AG20443 (cell line): ENCODE measurements around the gene SHISA5.
"Not testable (repeated sequence)": the region's sequence is repeated elsewhere in the genome, so short reads cannot be mapped to it uniquely, and the experiment has no call there.

Experiments used
- DNase-seq: peaks from one replicate; pipeline ENCODE4 v3.0.0; 2012; ENCODE audit warnings: low spot score, mixed read lengths

The SHISA5 gene

DNA sequence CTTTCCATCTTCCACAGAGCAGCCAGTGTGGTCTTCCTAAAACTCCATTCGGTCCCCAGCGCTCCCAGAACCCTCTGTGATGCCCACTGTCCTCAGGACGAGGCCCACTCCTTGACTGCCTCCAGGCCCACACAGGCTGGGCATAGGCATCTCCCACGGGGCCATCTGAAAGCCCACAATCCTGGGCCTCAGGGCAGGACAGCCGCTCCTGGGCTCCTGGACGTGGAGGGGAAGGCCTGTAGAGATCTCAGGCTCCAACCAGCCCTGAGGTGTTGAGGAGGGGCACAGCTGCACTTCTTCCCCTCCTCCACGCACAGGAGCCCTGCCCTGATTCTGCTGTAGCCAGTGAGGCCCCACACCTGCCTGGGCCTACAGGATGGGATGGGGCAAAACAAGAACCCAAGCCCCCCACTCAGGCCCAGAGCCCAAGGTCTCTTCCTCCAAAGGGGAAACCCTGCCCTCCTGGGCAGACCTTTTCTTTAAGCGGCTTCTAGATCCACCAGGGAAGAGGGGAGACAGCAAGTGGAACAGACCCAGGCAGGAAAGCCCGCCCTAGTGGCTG lies 25.9 kb downstream of the SHISA5 start:
- DNase-seq: peak; percentile 3

DNA sequence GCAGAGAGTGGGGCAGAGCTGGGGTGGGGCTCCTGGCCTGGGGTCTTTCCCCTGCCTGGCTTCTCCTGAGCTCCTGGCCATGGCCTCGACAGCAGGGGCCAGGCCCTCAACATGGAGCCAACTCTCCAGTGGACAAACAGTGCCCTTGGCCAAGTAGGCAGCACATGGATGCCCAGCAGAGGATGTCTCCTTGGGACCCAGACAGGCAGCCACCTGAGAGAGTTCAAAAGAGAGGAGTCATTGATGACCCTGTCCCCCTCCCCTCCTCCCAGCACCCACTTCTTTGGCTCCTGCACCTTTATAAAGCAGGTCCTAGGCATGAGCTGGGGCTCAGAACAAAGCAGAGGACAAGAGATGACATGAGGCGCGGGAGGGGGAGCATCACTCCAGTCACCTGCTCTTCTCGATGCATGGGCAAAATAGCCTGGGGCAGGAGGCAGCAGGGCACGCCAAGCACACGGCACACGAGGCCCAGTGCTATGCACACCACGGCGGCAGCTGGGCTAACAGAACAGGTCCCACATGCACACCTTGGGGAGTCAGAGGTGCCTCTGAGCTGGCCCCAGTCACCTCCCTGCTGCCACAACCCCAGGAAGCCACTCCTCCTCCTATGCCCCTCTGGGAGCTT lies 27.4 kb downstream of the SHISA5 start:
- no peak for DNase-seq

DNA sequence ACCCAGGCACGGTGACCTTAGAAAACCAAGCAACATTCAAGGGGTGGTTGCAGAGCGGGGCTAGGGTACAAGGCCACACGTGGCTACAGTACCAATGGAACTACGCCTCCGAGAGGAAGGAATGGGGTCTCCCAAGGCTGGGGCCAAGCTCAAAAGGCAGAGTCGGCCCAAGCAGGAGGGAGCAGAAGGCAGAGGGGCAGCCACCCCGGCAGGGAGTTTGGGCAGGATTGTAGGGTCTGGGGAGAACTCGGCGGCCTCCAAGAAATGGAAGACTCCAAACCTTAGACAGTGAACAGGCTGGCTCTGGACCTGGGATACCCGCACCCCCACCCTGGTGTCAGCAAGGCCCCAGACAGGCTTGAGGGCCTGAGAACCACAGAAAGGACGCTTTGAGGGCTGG lies 28.8 kb downstream of the SHISA5 start:
- no peak for DNase-seq

DNA sequence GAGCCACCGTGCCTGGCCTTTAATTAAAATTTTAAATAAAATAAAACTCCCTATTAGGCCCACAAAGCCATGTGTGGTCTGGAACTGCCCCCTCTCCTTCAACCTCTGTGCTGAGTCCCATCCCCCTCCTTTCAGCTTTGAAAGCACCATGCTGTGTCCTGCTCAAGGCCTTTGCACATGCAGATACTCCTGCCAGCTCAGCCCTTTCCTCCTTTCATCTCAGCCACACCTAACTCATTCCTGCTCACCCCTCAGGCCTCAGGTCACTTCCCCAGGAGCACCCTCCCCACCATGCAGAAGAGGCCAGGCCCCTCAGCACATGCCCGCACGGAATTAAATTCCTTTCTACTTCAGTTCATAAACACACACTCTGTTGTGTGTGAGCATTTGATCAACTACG lies 29.4 kb downstream of the SHISA5 start:
- no peak for DNase-seq

DNA sequence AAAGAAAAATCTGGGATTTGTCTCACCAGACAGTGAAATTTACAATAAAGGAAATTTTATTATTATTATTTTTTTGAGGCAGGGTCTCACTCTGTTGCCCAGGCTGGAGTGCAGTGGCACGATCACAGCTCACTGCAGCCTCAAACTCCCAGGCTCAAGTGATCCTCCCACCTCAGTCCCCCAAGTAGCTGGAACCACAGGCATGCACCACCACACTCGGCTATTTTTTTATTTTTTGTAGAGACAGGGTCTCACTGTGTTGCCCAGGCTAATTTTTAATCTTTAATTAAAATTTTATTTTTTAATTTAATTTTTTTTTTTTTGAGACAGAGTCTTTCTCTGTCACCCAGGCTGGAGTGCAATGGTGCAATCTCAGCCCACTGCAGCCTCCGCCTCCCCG lies 29.9 kb downstream of the SHISA5 start:
- DNase-seq: not testable (repeated sequence)

DNA sequence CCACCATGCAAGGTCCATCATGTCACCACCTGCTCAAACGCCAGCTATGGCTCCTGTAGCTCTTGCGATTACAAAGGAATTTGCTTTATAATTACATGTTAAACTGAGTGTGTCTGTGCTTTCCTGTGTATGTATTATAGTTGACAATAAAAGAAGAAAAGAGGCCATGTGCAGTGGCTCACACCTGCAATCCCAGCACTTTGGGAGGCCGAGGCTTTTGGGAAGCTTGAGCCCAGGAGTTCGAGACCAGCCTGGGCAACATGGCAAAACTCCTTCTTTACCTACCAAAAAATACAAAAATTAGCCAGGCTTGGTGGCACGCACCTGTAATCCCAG lies 30.4 kb downstream of the SHISA5 start:
- no peak for DNase-seq

DNA sequence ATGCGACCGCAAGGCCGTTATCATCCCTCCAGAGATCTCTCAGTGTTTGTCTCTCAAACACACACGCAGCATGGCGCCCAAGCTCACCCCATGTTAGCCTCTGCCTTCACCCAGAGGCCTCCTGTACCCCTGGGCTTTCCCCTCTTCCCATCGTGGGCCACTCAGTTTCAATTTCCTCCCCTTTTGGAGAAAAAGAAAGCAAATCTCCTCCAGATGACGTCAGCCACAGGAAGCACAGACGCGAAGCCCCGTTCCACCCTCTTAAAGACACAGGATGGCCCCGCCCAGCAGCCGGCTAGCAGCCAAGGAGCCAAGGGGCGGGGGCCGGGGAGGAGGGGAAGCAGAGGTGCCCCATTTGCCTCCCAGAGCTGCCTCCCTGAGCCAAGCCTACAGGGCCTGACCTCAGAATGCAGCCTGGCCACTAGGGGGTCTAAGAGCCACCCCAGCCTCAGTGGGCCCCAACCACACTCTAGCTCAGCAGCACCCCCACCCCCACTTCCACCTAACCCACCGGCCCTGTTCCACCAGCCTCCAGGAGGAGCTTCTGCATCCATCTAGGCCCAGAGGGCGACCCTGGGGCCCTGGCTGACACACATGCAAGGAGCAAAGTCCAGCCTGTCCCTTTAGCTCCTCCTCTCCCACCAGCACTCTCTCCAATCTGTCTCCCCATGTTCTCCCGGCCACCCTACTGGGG lies 30.9 kb downstream of the SHISA5 start:
- peak; percentile 95 for DNase-seq

DNA sequence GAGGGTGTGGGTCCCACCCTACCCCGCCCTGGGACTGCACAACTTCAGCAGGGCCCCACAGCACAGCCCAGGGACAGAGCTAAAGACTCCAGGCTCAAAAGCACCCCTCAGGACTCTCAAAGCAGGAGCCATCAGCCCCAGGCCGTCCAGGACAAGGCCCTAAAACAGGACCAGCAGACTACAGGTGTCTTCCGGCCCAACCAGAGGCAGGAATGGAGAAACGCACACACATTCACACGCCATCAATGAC lies 31.4 kb downstream of the SHISA5 start:
- no peak for DNase-seq

DNA sequence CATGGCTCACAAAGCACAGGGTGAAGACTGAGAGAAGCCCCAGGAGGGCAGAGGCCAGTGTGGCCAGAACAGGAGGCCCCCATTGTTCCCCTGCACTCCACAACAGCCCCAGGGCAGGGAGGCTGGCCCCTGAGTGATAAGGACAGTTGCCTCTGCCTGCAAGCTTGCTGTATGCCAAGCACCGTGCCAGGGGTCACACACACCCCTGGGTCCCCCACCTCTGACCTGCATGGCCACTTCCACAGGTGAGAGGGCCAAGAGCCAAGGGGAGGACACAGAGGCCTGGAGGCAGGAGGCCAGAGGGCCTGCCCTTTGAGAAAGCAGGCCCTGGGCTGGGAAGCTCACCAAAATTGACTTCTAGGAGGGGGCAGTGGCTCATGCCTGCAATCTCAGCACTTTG lies 33.7 kb downstream of the SHISA5 start:
- no peak for DNase-seq

DNA sequence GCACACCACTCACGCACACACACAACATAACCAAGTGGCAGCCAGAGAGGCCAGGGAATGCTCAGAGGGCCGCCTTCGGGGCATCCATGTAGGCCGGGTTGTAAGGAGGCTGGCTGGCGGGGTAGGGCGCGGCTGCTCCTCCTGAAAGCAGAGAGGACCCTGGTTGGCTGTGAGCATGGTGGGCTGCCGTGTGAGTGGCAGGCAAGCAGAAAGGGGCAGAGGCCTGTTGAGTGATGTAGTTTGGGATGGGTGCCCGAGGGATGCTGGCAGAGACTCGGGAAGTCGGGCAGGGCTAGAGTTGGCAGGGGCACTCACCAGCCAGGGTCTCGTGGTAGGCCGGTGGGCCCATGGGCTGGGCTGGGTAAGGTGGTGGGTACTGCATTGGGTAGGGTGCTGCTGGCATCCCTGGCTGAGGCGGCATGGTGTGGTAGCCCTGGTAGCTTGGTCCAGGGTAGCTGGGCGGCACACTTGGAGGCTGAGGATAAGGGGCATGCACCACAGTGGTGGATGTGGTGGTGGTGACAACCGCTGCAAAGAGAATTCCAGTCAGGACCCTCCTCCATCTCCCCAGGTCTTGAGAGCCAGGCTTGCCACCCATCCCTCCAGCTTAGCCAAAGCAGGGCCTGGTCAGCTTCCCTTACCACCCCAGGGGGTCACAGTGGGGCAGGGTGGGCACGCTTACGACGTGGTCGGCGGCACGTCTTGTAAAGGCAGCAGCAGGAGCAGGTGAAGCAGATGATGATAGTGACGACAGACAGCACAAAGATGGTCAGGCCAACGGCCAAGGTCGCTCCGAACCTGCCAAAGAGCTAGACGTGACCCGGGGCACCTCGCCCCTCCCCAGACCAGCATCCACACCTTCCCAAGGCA lies 34.7 kb downstream of the SHISA5 start:
- DNase-seq: no peak

DNA sequence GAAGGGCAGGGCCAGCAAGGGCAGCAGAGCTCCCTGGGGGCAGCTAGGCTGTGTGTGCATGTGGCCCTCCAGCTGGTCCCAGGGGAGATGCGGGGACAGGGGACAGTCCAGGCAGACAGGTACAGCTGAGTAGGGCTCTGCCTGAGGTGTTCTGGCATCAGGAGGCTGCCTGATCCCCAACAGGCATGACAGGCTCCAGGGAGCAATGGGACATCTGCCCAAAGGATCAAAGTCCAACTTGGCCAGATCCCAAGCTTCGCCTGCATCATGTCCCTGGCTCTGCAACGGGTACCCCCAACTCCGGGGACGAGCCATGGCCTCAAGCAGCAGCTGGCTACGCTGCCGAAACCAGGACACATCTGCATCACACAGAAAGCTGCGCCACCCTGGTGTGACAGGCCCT lies 35.6 kb downstream of the SHISA5 start:
- DNase-seq: no peak

DNA sequence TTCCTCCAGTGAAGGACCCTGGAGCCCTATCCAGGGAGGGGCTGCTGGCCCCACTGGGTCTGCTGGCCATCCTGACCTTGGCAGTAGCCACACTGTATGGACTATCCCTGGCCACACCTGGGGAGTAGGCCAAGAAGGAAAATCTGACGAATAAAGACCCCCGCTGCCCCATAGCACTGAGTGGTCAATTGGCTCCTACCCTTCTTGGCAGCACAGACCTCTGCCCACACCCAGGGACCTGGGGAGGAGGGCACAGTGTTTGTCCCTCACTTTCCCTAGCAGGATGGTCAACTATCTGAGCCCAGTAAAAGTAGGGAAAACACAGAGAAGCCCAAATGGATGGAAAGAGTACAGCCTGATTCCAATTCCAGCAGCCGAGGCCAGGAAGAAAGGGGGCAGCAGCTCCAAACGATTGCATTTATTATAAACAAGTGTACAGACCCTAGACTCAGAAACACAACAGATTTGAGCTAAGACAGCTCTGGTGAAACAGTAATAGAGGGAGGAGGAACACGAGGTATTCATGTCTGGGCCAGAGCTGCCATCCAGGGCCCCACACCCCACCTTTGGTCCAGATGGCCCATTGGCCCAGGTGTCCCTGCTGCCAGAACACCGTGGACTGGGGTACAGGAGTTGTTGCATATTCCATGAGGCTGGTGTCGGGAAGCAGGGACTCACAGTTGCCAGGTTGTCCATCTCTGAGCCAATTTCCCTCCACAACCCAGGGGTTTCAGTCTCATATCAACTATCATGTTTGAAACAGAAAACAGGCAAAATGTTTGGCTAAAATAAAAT lies 36.3 kb downstream of the SHISA5 start:
- no peak for DNase-seq

DNA sequence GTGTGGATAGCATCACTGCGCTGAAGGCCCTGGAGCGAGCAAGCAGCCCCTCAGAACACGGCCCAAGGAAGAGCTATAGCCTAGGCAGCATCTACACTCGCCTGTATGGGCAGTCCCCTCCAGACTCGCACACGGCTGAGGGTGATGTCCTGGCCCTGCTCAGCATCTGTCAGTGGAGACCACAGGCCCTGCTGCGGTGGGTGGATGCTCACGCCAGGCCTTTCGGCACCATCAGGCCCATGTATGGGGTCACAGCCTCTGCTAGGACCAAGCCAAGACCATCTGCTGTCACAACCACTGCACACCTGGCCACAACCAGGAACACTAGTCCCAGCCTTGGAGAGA lies 36.9 kb downstream of the SHISA5 start:
- no peak for DNase-seq

DNA sequence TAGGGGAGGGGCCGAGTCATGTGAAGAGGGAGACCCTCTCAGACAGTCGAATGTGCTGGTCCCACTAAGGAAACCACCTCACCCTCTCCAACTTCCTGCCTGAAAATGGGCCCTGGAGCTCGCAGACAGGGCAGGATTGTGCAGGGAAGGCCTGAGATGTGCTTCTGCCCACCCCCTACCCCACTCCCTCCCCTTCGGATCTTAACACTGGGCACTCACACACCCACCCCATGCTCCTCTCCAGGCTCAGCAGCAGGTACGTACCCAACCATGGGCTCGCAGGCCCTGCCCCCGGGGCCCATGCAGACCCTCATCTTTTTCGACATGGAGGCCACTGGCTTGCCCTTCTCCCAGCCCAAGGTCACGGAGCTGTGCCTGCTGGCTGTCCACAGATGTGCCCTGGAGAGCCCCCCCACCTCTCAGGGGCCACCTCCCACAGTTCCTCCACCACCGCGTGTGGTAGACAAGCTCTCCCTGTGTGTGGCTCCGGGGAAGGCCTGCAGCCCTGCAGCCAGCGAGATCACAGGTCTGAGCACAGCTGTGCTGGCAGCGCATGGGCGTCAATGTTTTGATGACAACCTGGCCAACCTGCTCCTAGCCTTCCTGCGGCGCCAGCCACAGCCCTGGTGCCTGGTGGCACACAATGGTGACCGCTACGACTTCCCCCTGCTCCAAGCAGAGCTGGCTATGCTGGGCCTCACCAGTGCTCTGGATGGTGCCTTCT lies 37.4 kb downstream of the SHISA5 start:
- DNase-seq: peak; percentile 24

DNA sequence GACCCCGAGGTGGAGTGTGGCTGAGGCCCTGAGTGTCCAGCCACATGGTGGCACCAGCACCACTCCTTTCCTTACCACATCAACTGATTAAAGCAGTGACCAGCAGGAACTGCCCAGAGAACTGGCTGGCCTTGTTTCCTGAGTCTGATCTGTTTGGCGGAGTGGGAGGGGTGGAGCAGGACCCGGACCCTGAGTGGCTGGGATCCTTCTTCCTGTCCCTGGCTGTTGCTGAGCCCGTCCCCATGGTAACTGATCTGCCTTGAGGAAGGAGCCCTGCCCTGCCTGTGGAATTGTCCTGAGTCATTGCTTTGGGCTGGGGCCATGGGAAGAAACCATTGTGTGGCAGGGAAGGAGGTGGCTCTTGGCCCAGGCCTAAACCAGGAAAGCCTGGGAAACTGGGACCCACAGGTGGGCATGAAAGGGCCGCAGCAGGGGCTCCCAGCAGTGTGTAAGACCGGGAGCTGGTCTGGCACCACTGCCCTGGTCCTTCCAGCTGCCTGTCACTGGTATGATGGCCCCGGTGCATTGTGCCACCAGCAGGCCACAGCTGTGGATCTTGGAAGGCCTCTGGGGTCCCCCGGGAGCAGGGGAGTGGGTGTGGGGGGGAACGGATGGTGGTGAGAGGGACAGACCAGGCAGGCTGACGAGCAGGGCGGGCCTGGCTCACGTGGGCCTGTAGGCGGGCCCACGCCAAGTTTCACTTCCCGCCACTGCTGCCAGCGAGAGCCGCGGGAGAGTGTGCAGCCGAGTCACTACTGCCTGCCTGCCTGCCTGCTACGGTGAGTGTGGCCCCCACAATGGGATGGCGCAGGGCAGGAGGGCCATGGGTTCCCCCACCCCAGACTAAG lies 38.2 kb downstream of the SHISA5 start:
- peak; percentile 99 for DNase-seq

DNA sequence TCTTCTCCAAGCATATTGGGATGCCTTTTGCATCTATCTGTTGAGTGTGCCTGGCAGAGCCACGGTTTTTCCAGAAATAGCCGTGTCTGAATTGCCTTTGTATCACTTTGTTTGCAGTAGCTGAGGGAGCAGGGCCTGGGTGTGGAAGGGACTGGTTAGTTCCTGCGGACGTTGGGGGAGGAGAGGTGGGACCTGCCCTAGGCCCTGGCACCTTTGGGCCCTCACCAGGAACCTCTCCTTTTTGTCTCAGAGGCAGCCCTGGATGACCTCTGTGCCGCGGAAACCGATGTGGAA lies 38.8 kb downstream of the SHISA5 start:
- DNase-seq: no peak

DNA sequence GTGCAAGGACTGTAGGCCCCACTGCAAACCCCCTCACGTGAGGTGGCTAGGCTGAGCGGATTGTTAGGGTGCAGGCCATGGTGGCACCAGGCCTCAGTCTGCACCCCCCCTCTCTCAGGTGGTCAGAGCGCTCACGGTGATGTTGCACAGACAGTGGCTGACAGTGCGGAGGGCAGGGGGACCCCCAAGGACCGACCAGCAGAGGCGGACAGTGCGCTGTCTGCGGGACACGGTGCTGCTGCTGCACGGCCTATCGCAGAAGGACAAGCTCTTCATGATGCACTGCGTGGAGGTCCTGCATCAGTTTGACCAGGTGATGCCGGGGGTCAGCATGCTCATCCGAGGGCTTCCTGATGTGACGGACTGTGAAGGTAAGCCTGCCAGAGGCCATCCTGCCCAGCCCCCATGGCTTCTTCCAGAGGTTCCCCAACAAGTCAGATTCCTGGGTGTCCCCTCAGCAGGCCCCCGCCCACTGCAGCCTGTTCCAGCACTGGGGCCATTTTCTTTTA lies 39.2 kb downstream of the SHISA5 start:
- no peak for DNase-seq

DNA sequence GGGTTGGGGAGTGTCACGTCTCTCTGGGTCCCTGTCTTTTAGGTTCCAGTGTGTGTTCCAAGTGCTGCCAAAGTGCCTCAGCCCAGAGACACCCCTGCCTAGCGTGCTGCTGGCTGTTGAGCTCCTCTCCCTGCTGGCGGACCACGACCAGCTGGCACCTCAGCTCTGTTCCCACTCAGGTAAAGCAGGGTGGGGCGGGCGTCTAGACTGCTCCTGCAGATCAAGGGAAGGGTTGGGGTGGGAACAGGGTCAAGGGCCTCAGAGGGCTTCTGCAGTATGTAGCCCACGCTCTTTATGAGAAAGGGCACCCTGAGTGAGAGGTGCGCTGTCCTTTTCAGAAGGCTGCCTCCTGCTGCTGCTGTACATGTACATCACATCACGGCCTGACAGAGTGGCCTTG lies 40.3 kb downstream of the SHISA5 start:
- no peak for DNase-seq

DNA sequence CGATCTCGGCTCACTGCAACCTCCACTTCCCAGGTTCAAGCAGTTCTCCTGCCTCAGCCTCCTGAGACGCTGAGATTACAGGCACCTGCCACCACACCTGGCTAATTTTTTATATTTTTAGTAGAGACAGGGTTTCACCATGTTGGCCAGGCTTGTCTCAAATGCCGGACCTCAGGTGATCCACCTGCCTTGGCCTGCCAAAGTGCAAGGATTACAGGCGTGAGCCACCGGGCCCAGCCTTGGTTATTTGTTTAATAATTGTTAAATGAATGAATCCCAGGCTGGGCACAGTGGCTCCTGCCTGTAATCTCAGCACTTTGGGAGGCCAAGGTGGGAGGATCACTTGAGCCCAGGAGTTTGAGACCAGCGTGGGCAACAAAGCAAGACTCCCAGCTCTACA lies 42.2 kb downstream of the SHISA5 start:
- not testable (repeated sequence) for DNase-seq

DNA sequence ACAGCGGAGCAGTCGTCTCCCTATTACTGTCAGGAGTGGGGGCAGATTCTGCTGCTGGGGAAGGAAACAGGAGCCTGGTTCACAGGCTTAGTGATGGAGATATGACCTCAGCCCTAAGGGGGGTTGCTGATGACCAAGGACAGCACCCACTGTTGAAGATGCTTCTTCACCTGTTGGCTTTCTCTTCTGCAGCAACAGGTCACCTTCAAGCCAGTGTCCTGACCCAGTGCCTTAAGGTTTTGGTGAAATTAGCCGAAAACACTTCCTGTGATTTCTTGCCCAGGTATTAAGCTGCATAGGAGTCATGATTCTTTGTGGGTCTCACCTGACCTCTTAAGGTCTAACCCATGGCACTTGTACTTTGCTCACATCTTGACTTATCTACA lies 43.5 kb downstream of the SHISA5 start:
- no peak for DNase-seq
